ENCODE results near the gene C19orf44.
"Not testable (repeated sequence)": the region's sequence is repeated elsewhere in the genome, so short reads cannot be mapped to it uniquely, and the experiment has no call there.

C19orf44 gene
- total RNA-seq = 4.5 reads per million, percentile 18 among the genes with 10 or more reads in this experiment

- peak; percentile 96 for DNase-seq
Observed at GRCh38 chr19:16495982-16496612, at the start of gene C19orf44, which contains the start of gene CALR3. TSS of gene C19orf44 (plus strand) at chr19:16496394. CDS start at chr19:16500793, 4,399 bp downstream. TSS of gene CALR3 (minus strand) at chr19:16496167. CDS start at chr19:16496129, 38 bp downstream.

DNA sequence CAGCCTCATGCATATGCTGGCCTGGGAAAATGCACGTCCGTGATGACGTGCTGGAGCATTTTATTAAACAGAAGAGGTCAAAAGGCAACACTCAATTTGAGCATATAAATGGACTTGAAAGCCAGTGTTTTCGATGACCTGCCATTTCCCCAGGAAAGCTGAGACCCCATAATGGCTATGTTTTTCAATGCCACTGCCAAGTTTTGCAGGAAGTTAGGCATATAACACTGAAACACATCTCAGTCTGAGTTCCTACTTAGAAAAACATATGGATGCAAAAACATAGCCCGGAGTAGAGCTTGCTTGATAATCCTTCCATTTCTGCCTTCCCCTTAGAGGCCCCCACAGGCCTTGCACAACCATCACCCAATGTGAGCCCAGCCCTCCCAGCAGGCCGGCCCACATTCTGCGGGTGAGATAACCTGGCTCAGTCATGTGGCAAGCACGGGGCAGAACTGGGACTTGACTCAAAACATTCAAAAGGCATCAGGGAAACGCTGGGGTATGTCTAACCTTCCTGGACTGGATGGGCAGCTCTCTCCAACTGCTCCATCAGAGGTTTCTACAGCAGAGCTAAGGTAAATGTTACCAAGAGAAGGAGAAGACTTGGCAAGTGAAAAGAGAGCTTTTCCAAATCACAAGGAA, 49.3 kb upstream of the C19orf44 start:
- no peak for DNase-seq

DNA sequence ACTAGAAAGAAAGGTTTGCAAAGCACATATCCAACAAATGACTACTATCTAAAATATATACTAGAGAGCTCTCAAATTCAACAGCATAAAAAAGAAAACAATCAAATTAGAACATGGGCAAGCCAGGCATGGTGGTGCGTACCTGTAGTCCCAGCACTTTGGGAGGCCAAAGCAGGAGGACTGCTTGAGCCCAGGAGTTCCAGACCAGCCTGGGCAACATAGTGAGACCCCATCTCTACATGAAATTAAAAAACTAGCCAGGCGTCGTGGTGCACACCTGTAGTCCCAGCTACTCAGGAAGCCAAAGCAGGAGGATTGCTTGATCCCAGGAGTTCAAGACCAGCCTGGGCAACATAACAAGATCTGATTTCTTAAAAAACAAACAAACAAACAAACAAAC, 47.3 kb upstream of the C19orf44 start:
- DNase-seq = not testable (repeated sequence)

DNA sequence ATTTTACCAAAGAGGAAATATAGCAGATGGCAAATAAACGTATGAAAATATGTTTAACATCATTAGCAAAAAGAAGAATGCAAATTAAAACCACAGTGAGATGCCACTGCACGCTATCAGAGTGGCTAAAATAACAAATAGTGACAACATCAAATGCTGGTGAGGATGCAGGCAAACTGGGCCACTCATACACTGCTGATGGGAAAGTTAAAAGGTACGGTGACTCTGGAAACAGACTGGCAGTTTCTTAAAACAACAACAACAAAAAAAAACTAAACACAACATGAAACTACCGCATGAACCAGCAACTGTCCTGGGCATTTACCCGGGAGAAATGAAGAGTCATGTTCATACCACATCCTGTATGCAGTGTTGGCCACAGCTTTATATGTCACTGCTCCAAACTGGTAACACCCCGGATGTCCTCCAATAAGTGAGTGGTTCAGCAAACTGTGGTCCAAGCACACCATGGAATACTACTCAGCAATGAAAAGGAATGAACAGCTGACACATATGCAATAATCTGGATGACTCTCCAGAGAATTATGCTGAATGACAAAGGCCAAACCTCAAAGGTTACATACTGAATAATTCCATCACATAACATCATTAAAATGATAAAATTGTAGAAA, 46.7 kb upstream of the C19orf44 start:
- no peak for DNase-seq

DNA sequence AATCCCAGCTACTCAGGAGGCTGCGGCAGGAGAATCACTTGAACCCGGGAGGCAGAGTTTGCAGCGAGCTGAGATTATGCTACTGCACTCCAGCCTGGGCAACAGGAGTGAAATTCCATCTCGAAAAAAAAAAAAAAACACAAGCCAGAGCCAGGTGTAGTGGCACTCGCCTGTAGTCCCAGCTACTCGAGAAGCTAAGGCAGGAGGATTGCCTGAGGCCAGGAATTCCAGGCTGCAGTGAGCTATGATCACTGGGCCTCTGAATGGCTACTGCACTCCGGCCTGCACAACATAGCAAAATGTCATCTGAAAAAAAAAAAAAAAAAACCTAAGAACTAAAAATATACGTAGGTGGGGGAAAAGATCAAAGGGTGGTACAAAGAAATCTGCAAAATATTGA, 43.9 kb upstream of the C19orf44 start:
- DNase-seq = no peak

- DNase-seq = no peak
Observed at GRCh38 chr19:16454351-16454918, 41.8 kb upstream of the C19orf44 start.

DNA sequence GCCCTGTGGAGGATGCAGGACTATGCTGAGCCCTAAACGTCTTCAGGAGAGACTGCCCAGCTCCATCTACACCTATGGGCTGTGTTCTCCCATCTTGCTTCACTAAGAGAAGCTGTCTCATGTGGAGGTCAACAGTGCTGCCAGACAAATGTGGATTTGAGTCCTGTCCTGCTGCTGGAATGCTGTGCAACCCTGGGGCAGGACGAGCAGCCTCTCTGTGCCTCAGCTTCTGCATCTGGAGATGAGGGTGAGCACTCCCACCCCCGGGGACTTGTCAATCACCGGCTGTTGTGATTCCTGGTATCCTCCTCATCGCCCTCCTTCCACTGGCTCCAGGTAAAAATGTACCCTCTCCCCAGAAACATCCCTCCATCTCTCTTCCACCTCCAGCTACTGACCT, 40.7 kb upstream of the C19orf44 start:
- DNase-seq = no peak

DNA sequence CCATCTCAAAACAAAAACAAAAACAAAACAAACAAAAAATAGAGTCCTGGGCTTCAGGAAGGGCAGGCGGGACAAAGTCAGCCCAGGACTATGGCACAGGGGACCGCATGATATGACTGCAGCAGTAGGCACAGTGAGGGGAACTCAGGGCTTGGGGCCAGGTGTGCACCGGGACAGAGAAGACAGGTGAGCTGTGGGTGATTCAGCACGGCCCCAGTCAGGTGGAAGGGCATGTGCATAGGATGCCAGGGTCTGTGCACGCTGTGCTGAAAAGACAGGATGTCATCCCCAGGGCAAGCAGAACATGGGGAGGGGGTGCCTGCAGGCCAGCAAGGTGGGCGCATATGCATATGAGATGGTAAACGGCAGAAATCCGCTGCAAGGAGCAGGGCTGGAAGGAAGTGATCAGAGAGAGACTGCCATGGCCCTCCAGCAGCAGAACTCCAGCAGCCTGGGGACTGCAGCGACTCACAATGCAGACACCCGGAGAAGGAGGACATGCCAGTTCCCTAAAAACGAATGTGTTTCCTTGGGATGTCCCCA, 39.5 kb upstream of the C19orf44 start:
- no peak for DNase-seq

DNA sequence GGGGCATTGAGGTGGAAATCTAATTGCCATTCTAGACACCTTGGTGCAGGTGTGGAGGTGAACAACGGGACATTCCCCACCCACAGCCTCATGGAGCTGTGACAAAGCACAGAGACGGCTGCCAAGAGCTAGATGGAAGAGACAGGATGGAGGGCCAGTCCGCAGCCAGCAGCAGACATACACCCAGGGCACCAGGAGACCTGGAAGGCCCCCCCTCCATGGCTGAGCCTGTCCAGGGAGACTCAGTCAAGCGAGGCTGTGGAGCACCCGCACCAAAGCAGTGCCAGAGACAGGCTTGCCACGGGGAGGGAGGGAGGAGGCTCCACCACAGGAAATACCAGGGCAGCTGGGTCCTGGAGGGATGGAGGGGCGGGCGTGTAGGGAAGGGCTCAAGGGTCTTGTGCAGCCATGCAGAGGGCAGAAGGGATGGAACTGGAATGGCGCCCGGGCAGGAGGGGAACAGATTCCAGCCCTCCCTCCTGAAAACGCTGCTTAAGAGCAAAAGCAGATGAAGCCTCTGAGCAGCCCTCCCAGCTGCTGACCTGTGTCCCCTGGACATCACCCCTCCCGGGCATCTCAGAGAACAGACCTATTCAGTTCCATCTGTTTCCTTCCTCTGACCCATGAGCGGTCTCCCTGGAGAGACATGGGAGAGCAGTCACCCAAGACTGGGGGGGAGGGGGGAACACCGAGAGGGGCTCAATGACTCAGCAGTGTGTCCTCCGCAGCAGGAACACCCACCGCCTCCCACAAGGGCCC, 38.8 kb upstream of the C19orf44 start:
- no peak for DNase-seq

DNA sequence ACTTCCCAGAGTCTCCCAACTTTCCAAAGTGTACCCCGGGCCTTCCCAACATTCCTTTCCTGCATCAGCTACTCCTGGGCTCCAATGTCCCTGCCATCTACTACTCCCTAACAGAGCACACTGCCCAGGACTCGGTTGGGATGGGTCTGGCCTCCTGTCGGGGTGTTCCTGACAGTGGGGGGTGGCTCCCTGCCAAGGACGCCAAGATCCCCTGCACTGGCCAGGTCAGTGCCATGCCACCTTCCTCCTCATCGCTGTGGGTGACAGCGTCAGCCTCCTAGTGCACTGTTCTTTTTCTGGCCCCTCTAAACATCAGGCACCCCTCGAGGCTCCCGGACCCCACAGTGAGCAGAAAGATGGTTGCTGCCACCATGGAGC, 38.3 kb upstream of the C19orf44 start:
- no peak for DNase-seq

DNA sequence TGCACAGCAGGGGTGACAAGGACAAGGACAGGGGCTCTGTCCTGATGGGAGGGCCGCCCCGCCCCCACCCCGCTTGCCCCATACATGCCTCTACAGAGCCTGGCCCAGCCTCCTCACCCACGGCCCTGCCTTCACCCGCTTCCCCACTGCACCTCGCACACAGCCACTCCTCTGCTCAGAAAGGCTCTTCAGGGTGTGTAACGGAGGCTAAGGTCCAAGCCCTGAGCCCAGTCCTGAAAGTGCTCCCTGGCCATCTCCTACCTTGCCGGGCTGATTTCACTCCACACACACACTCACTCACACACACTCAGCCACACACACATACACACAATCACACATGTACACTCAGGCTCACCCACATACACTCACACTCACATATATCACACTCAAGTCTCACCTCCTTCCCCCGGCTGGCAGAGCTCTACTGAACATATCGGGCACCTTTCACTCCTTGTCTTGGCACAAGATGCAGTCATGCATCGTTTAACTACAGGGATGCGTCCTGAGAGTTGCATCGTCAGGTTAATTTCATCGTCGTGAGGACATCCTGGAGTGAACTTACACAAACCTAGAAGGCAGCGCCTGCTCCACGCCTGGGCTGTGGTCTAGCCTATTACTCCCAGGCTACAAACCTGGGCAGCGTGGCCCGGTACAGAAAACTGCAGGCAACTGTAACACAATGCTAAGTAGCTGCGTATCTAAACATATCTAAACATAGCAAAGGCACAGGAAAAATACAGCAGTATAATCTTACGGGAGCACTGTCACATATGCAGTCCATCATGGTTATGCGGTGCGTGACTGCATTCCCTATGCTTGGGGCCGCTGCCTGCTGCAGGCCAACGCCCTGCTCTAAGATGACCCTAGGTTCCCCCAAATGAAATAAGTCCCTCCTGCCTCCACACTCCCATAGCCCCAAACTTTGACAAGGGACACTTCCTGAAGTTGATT, 37.5 kb upstream of the C19orf44 start:
- no peak for DNase-seq

GRCh38 chr19:16459680-16460079, 36.5 kb upstream of the C19orf44 start:
- no peak for DNase-seq

DNA sequence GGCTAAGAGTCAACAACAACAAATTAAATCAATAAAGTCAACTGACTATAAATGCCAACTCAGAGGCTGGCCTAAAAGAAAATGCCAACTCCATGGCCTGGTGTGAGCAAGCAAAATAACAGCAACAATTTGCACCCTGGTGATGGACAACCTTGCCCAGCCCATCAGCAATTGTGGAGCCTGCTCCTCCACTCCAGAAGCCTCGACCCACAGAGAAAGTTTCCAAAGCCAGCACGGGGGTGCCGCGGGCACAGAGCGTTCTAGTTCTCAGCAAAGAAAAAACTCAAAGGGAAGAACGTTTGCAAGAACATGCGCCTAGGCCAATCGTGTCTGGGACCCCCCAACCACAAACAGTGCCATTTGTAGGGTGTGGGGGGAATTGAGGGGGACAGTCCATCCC, 35.7 kb upstream of the C19orf44 start:
- DNase-seq = no peak

DNA sequence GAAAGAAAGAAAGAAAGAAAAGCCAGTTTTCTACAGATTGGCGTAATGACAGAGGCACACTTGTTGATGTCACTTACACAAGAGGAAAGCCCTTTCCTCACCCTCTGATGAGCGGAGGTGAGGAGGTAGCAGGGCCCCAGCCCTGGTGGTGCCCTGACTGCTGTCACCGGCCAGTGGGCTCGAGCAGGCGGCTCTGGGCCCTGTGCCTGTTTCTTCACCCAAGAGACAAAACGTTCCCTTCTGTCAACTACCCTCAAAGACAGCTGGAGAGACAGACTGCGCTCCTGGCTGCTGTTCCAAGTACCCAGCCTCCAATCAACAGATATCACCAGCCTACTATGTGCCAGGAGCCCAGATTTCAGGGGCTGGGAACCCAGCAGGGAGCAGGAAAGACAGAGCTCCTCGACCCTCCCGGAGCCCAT, 34.6 kb upstream of the C19orf44 start:
- DNase-seq = no peak

DNA sequence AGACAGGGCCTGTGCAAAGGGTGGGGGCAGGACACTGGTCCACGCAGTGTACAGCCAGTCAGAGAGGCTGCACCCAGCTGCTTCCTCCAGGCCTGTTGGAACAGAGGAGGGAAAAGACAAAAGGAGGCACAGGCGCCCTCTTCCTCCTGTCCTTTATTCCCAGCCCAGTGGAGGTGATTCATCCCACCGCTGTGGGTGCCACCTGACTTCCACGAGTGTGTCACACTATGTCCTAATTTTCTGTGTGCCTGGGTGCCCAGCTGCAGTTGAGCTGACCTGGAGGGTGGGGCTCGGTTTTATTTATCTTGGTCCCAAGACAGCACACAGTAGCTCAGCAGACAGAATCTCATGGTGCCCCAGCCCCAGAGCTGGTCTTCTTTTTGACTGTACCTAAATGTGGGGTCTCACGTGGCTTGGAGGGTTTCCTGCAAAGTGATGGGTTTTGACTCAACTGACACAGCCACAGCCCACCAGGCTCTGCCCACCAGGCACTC, 33.4 kb upstream of the C19orf44 start:
- no peak for DNase-seq

DNA sequence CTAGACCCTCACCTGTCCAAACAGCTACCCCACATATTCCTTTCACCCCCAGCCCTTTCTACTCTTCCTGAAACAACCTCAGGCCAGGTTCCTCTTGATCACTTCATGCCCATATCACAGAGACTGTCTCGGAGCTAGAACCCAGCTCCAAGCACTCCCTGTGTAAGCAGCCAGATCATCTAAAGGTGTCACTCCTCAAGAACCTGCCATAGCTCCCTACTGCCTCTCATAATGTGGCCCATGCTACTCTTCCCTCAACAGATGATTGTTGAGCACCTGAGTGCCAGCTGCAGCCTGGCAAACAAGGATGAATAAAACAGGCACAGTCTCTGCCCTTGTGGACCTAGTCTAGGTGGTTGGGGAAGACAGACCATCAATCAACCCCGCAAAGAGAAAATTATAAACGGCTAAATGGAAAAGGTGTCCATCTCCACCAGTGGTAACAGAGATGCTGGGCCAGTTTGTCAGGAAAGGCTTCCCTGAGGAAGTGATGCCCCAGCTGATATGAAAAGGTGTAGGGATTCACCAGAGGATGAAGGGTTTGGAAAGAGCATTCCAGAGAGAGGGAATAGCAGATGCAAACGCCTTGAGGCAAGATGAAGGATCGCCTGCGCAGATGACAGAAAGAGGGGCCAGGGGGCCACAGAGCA, 32.7 kb upstream of the C19orf44 start:
- DNase-seq = no peak

DNA sequence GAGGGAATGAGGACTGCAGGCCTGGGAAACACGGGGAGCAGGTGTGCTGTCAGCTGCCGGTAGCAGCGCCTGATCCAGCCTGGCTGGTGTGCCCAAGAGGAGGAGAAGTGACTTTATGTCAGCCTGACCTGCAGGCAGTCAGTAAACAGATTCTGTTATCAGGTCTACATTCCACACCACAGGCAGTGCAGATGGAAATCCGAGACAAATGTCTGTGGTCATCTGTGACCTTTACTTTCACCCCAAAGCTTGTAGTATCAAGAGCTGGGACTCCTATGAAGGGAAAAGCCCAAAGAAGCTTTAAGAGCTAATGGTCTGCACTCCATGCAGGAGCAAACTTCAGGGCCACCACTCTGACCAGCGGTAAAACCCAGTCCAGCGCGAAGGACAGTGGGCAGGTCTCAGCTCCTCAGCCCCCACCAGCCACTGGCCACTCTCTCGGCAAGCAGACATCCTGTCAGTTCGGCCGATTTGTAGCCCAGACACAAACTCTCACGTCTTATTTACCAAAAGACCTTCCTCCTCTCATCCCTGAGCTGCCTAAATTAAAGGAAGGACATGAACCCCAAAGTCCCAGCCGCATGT, 32.1 kb upstream of the C19orf44 start:
- no peak for DNase-seq

GRCh38 chr19:16465239-16465638, 31.0 kb upstream of the C19orf44 start:
- no peak for DNase-seq

DNA sequence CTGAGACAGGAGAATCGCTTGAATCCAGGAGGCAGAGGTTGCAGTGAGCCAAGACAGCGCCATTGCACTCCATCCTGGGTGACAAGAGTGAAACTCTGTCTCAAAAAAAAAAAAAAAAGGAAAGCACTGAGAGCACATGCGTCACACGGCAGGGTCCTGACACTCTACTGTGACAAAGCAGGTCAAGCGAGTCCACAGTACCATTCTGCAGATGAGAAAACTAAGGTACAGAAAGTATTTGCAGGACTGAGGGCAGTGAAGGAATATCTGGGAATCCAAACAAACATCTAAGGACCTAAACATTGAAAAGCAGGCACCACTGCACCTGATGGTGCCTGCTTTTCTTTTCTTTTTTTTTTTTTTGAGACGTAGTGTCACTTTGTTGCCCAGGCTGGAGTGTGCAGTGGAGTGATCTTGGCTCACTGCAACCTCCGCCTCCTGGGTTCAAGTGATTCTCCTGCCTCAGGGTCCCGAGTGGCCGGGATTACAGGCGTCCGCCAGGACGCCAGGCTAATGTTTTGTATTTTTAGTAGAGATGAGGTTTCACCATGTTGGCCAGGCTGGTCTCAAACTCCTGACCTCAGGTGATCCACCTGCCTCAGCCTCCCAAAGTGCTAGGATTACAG, 29.3 kb upstream of the C19orf44 start:
- not testable (repeated sequence) for DNase-seq

GRCh38 chr19:16467581-16467980, 28.6 kb upstream of the C19orf44 start:
- no peak for DNase-seq

Measured in effector CD4-positive, alpha-beta T cell (primary cell).